Measurements from ENCODE around the gene THSD8. TPM values are rescaled to one million over a fixed set of nuclear protein-coding genes. Genes with fewer than 3 reads are reported as not detected.
"Not testable (repeated sequence)": the region's sequence is repeated elsewhere in the genome, so short reads cannot be mapped to it uniquely, and the experiment has no call there.

THSD8 gene
- total RNA-seq, 2 experiments from 2014 or later, result 31.0 to 48.2 TPM

GRCh38 chr19:12792051-12792852 is 9.6 kb upstream of the THSD8 start:
- peak overlapping the region; percentile 98 for H3K27ac Mint-ChIP-seq
- intact Hi-C loops (cut with DNase I, micrococcal nuclease), result loop anchor here (1.0 to 10.0 kb wide), 9 partner anchors 60 to 1830 kb away; partner anchors contain the start of genes CALR (in 2 of the 2), ADGRE5 (in 1 of the 2), IER2 (in 1 of the 2) and NACC1 (in 1 of the 2)

GRCh38 chr19:12792853-12793289 is 9.0 kb upstream of the THSD8 start:
- ATAC-seq (no peak), DNase-seq (no peak)
- H3K27ac Mint-ChIP-seq, result peak overlapping the region; percentile 98
- H3K27me3 Mint-ChIP-seq, result no peaks in the 10 kb centered on the region
- H3K4me1 Mint-ChIP-seq, result peaks cover 38% of the 10 kb centered on the region
- ChIA-PET POLR2A (interaction anchor here (0.5 to 3.1 kb wide), 13 partner anchors 10 to 126 kb away, joined by 3 to 53 read pairs (median 5); partner anchors contain the start of genes GET3, MAN2B1, RNASEH2A and TNPO2), CTCF (interaction anchor here (1.1 to 15.0 kb wide), 7 partner anchors 9 to 92 kb away, joined by 3 to 451 read pairs (median 4); partner anchors contain the start of genes GET3, HOOK2, PRDX2 and THSD8)
- H3K36me3 Mint-ChIP-seq (ENCODE audit: low read depth), result peaks cover 25% of the 10 kb centered on the region
- H3K4me3 Mint-ChIP-seq, result peak overlapping the region; percentile 92
- intact Hi-C loops (cut with DNase I, micrococcal nuclease), result loop anchor here (1.0 to 10.0 kb wide), 13 partner anchors 13 to 1831 kb away; partner anchors contain the start of genes CALR (in 2 of the 2), TRIR (in 2 of the 2), ADGRE5 (in 1 of the 2) and DHPS (in 1 of the 2)
- no peaks in the 10 kb centered on the region for H3K9me3 Mint-ChIP-seq (ENCODE audit: low read depth)

More at GRCh38 chr19:12792051-12792852, 9.6 kb upstream of the THSD8 start:
- CTCF ChIA-PET, result interaction anchor here (1.0 to 15.0 kb wide), 8 partner anchors 10 to 360 kb away, joined by 3 to 451 read pairs (median 4); partner anchors contain the start of genes GET3, HOOK2, PRDX2 and THSD8
- Mint-ChIP-seq H3K27me3 (no peaks in the 10 kb centered on the region), H3K4me1 (peaks cover 38% of the 10 kb centered on the region), H3K9me3 (ENCODE audit: low read depth) (no peaks in the 10 kb centered on the region), H3K36me3 (ENCODE audit: low read depth) (peaks cover 25% of the 10 kb centered on the region), H3K4me3 (peak overlapping the region; percentile 92)
- ATAC-seq, result no peak
- POLR2A ChIA-PET, result interaction anchor here (0.6 to 3.1 kb wide), 14 partner anchors 9 to 360 kb away, joined by 3 to 53 read pairs (median 8); partner anchors contain the start of genes DHPS, GET3, MAN2B1 and RNASEH2A
- DNase-seq, result peak; percentile 89

DNA sequence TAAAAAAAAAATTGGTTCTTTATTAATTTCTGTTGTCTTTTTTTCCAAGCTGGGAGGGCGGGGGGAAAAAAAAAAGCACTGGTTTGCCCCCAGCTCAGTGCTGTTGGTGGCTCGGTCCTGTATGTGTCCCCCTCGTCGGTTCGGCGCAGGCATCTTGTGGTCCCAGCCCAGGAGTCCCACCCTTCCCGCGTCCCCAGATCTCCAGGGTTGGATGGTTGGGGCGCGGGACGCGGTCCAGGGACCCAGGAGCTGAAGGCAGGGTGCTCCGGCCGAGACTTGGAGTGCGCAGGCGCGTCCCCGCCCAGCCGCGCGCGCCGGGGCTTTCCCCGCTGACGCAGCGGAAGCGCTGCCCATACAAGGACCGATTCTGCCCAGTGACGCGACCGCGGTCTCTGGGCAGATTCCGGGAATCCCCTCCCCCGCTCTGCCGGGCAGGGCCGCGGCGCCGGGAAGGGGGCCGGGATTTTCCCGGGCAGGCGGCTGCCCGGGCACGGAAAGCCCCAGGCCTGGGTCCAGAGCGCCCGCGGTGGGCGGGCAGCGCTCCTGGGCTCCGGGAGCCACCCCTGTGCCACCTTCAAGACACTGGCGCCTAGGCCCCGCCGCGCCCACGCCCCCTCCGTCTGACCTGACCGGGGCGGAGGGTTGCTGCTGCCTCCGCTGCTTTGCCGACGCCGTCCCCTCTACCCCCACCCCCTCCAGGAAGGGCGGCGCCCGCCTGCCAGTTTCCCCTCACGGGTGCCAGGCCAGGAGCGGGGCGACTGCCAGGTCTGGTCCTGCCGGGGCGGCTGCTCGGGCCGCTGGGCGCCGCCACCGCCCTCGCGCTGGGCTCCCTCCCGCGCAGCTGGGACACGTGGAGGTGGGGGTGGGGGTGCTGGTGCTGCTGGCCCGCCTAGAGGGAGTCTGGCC is 8.3 kb upstream of the THSD8 start:
- DNase-seq (peak; percentile 96), ATAC-seq (peak; percentile 25)
- H3K27me3 Mint-ChIP-seq, result no peaks in the 10 kb centered on the region
- peaks cover 25% of the 10 kb centered on the region for H3K36me3 Mint-ChIP-seq (ENCODE audit: low read depth)
- H3K27ac Mint-ChIP-seq, result peak overlapping the region; percentile 98
- H3K4me3 Mint-ChIP-seq, result peak overlapping the region; percentile 92
- H3K4me1 Mint-ChIP-seq, result peaks cover 35% of the 10 kb centered on the region
- intact Hi-C loops (cut with DNase I, micrococcal nuclease), result loop anchor here (1.0 to 10.0 kb wide), 12 partner anchors 13 to 1831 kb away; partner anchors contain the start of genes TRIR (in 2 of the 2), ADGRE5 (in 1 of the 2), CALR (in 1 of the 2) and DHPS (in 1 of the 2)
- ChIA-PET CTCF (interaction anchor here (1.0 to 15.0 kb wide), 8 partner anchors 16 to 92 kb away, joined by 3 to 451 read pairs (median 4); partner anchors contain the start of genes GET3, HOOK2 and TNPO2), POLR2A (interaction anchor here (0.5 to 3.1 kb wide), 12 partner anchors 11 to 115 kb away, joined by 3 to 53 read pairs (median 5); partner anchors contain the start of genes RNASEH2A and TNPO2)
- no peaks in the 10 kb centered on the region for H3K9me3 Mint-ChIP-seq (ENCODE audit: low read depth)

GRCh38 chr19:12794196-12794941 is 7.5 kb upstream of the THSD8 start:
- H3K27me3 Mint-ChIP-seq, result no peaks in the 10 kb centered on the region
- peaks cover 27% of the 10 kb centered on the region for H3K4me1 Mint-ChIP-seq
- CTCF ChIA-PET, result interaction anchor here (0.7 to 15.0 kb wide), 7 partner anchors 8 to 117 kb away, joined by 4 to 451 read pairs (median 6); partner anchors contain the start of gene HOOK2
- H3K27ac Mint-ChIP-seq, result peak overlapping the region; percentile 95
- no peaks in the 10 kb centered on the region for H3K9me3 Mint-ChIP-seq (ENCODE audit: low read depth)
- H3K4me3 Mint-ChIP-seq, result peak overlapping the region; percentile 92
- H3K36me3 Mint-ChIP-seq (ENCODE audit: low read depth), result peaks cover 28% of the 10 kb centered on the region
- ATAC-seq, result no peak
- POLR2A ChIA-PET, result interaction anchor here (0.6 to 1.6 kb wide), 5 partner anchors 17 to 181 kb away, joined by 3 to 11 read pairs (median 4); no protein-coding TSS in a partner anchor
- intact Hi-C loops (cut with DNase I, micrococcal nuclease), result loop anchor here (5.0 to 10.0 kb wide), 8 partner anchors 62 to 1832 kb away; partner anchors contain the start of genes ADGRE5 (in 1 of the 2), CALR (in 1 of the 2), IER2 (in 1 of the 2) and NACC1 (in 1 of the 2)
- no peak for DNase-seq

DNA sequence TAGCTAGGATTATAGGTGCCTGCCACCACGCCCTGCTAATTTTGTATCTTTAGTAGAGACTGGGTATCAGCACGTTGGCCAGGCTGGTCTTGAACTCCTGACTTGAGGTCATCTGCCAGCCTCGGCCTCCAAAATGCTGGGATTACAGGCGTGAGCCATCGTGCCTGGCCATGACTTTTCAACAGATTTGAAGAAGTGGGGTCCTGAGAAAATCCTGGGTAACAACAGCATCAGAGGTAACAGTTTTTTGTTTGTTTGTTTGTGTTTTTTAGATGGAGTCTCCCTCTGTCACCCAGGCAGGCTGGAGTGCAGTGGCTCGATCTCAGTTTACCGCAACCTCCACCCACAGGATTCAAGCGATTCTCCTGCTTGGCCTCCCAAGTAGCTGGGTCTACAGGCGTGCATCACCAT is 6.9 kb upstream of the THSD8 start:
- intact Hi-C loops (cut with DNase I, micrococcal nuclease), result loop anchor here (5.0 to 10.0 kb wide), 8 partner anchors 63 to 1833 kb away; partner anchors contain the start of genes ADGRE5 (in 1 of the 2), CALR (in 1 of the 2), IER2 (in 1 of the 2) and NACC1 (in 1 of the 2)
- DNase-seq (no peak), ATAC-seq (no peak)
- Mint-ChIP-seq H3K9me3 (ENCODE audit: low read depth) (no peaks in the 10 kb centered on the region), H3K27me3 (no peaks in the 10 kb centered on the region), H3K4me3 (peak overlapping the region; percentile 92), H3K4me1 (peaks cover 30% of the 10 kb centered on the region), H3K27ac (peak overlapping the region; percentile 95), H3K36me3 (ENCODE audit: low read depth) (peaks cover 28% of the 10 kb centered on the region)
- ChIA-PET POLR2A (interaction anchor here (0.6 to 1.6 kb wide), 7 partner anchors 17 to 181 kb away, joined by 3 to 11 read pairs (median 4); no protein-coding TSS in a partner anchor), CTCF (interaction anchor here (0.7 to 15.0 kb wide), 17 partner anchors 8 to 266 kb away, joined by 3 to 451 read pairs (median 5); partner anchors contain the start of genes HOOK2 and RNASEH2A)

- H3K27ac Mint-ChIP-seq, result peak overlapping the region; percentile 84
- H3K9me3 Mint-ChIP-seq (ENCODE audit: low read depth), result no peaks in the 10 kb centered on the region
- H3K36me3 Mint-ChIP-seq (ENCODE audit: low read depth), result peaks cover 35% of the 10 kb centered on the region
- peak; percentile 14 for ATAC-seq
- peak; percentile 87 for DNase-seq
- POLR2A ChIA-PET, result interaction anchor here (0.9 to 1.5 kb wide), 5 partner anchors 18 to 63 kb away, joined by 3 to 11 read pairs (median 5); no protein-coding TSS in a partner anchor
- CTCF ChIA-PET, result interaction anchor here (0.6 to 15.0 kb wide), 29 partner anchors 9 to 376 kb away, joined by 3 to 451 read pairs (median 4); partner anchors contain the start of genes HOOK2, RNASEH2A and TNPO2
- H3K4me3 Mint-ChIP-seq, result peak overlapping the region; percentile 63
- H3K27me3 Mint-ChIP-seq, result no peaks in the 10 kb centered on the region
- intact Hi-C loops (cut with DNase I, micrococcal nuclease), result loop anchor here (1.0 to 10.0 kb wide), 5 partner anchors 19 to 1728 kb away; partner anchors contain the start of gene TECR (in 1 of the 2)
- H3K4me1 Mint-ChIP-seq, result peaks cover 35% of the 10 kb centered on the region
These were observed 5.5 kb upstream of the THSD8 start for GRCh38 chr19:12796146-12797071.

GRCh38 chr19:12797141-12797587 is 4.7 kb upstream of the THSD8 start:
- Mint-ChIP-seq H3K27me3 (no peaks in the 10 kb centered on the region), H3K36me3 (ENCODE audit: low read depth) (peaks cover 31% of the 10 kb centered on the region), H3K9me3 (ENCODE audit: low read depth) (no peaks in the 10 kb centered on the region), H3K27ac (no peak overlapping the region), H3K4me3 (no peak overlapping the region), H3K4me1 (peaks cover 36% of the 10 kb centered on the region)
- intact Hi-C loops (cut with DNase I, micrococcal nuclease), result loop anchor here in 1 of 2 experiments (10.0 kb wide), 1 partner anchor 1728 kb away; the partner anchor contains the start of gene TECR
- POLR2A ChIA-PET, result interaction anchor here (1.0 kb wide), 1 partner anchor 26 kb away, joined by 7 read pairs; no protein-coding TSS in a partner anchor
- DNase-seq (no peak), ATAC-seq (no peak)
- CTCF ChIA-PET, result interaction anchor here (1.5 to 15.0 kb wide), 4 partner anchors 20 to 74 kb away, joined by 11 to 451 read pairs (median 150); partner anchors contain the start of genes HOOK2 and TNPO2

DNA sequence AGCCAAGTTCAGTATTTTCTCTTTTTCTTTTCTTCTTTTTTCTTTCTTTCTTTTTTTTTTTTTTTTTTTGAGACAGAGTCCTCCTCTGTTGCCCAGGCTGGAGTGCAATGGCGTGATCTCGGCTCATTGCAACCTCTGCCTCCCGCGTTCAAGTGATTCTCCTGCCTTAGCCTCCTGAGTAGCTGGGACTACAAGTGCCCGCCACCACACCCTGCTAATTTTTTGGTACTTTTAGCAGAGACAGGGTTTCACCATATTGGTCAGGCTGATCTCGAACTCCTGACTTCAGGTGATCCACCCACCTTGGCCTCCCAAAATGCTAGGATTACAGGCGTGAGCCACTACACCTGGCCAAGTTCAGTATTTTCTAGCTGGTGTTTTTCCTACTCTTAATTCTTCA is 4.3 kb upstream of the THSD8 start:
- peaks cover 28% of the 10 kb centered on the region for H3K36me3 Mint-ChIP-seq (ENCODE audit: low read depth)
- CTCF ChIA-PET, result interaction anchor here (0.6 to 15.0 kb wide), 3 partner anchors 16 to 34 kb away, joined by 3 to 451 read pairs (median 285); partner anchors contain the start of gene HOOK2
- intact Hi-C loops (cut with DNase I, micrococcal nuclease), result loop anchor here in 1 of 2 experiments (10.0 kb wide), 1 partner anchor 1727 kb away; the partner anchor contains the start of gene TECR
- ATAC-seq; H3K9me3 Mint-ChIP-seq (ENCODE audit: low read depth); H3K4me3 Mint-ChIP-seq; H3K27ac Mint-ChIP-seq; DNase-seq; H3K27me3 Mint-ChIP-seq: not testable (repeated sequence)
- peaks cover 41% of the 10 kb centered on the region for H3K4me1 Mint-ChIP-seq
- POLR2A ChIA-PET, result interaction anchor here (1.0 kb wide), 1 partner anchor 27 kb away, joined by 7 read pairs; no protein-coding TSS in a partner anchor

All from activated CD4-positive, alpha-beta T cell treated with anti-CD3 and anti-CD28 coated beads for 36 hours (primary cell).